SK-N-SH (cell line): Measurements from ENCODE around the gene EML3. TPM values are rescaled to one million over a fixed set of nuclear protein-coding genes. Genes with fewer than 3 reads are reported as not detected.

Experiments used
- CTCF ChIA-PET: fragments of 300-600, 350-600 bp; formaldehyde crosslinking; extraction: SDS; loops from one replicate; lab custom pipeline; 2021; lab: Yijun Ruan, JAX
- POLR2A ChIA-PET: fragments of 350-600 bp; sonication (Branson Sonifier 250); formaldehyde crosslinking; extraction: SDS; loops from one replicate; lab custom pipeline; 2020; ENCODE audit warnings: antibody characterized with exemption, inconsistent platforms; lab: Yijun Ruan, JAX
- DNase-seq: peaks from one replicate; pipeline ENCODE4 v3.0.0; 2012
- H2AFZ ChIP-seq: fragments of 200-600 bp; sonication (generic); 2 replicates; pipeline ENCODE4 v1.8.1; 2016; ENCODE audit warnings: antibody characterized with exemption, mild to moderate bottlenecking, low read depth
- H3F3A ChIP-seq: fragments of 200-600 bp; sonication (generic); replicated peaks from 2 replicates; pipeline ENCODE3; 2016; ENCODE audit warnings: antibody characterized with exemption, mild to moderate bottlenecking; ENCODE audit not compliant: insufficient read depth
- H3K27ac ChIP-seq, 2 experiments: fragments of 200-500 bp in 1 of 2; fragments of 200-600 bp in 1 of 2; sonication (Bioruptor generic) in 1 of 2; sonication (generic), shearing (Covaris generic) in 1 of 2; 2 replicates each; pipeline versions ENCODE4 v1.5.1 to v1.6.1; 2014 to 2016; ENCODE audit warnings: low read depth in 2 of 2, inconsistent platforms in 1 of 2, low read length in 1 of 2, mild to moderate bottlenecking in 1 of 2, mixed read lengths in 1 of 2
- H3K27me3 ChIP-seq: fragments of 200-600 bp; sonication (generic), shearing (Covaris generic); 2 replicates; pipeline ENCODE4 v1.6.1; 2016; ENCODE audit warnings: mixed run types; ENCODE audit not compliant: insufficient read depth
- H3K36me3 ChIP-seq, 2 experiments: fragments of 200-500 bp in 1 of 2; fragments of 200-600 bp in 1 of 2; sonication (Bioruptor generic) in 1 of 2; sonication (generic) in 1 of 2; replicated peaks in 1 of 2; 2 replicates each; pipeline versions ENCODE3 to v1.5.1; 2014 to 2016; ENCODE audit warnings: low read length in 1 of 2, mild to moderate bottlenecking in 1 of 2; ENCODE audit not compliant: insufficient read depth in 2 of 2, control insufficient read depth in 1 of 2
- H3K4me1 ChIP-seq, 2 experiments: fragments of 200-500 bp in 1 of 2; fragments of 200-600 bp in 1 of 2; sonication (Bioruptor generic) in 1 of 2; sonication (generic), shearing (Covaris generic) in 1 of 2; 2 replicates each; pipeline versions ENCODE4 v1.5.1 to v1.6.1; 2014 to 2016; ENCODE audit warnings: low read depth in 1 of 2, low read length in 1 of 2, mixed run types in 1 of 2; ENCODE audit not compliant: insufficient read depth in 2 of 2, control insufficient read depth in 1 of 2
- H3K4me2 ChIP-seq: fragments of 200-600 bp; sonication (generic), shearing (Covaris generic); 2 replicates; pipeline ENCODE4 v1.6.1; 2017; ENCODE audit warnings: mixed run types
- H3K4me3 ChIP-seq, 2 experiments: fragments of 200-500 bp in 1 of 2; fragments of 200-600 bp in 1 of 2; sonication (Bioruptor generic) in 1 of 2; sonication (generic), shearing (Covaris generic) in 1 of 2; 2 replicates each; pipeline versions ENCODE4 v1.5.1 to v1.8.1; 2014 to 2016; ENCODE audit warnings: low read depth in 2 of 2, inconsistent platforms in 1 of 2, low read length in 1 of 2, mild to moderate bottlenecking in 1 of 2, mixed read lengths in 1 of 2, moderate library complexity in 1 of 2
- H3K79me2 ChIP-seq: fragments of 200-600 bp; sonication (generic); 2 replicates; pipeline ENCODE4 v1.8.1; 2017; ENCODE audit warnings: mild to moderate bottlenecking; ENCODE audit not compliant: insufficient read depth
- H3K9ac ChIP-seq: fragments of 200-600 bp; sonication (generic); 2 replicates; pipeline ENCODE4 v1.6.1; 2017; ENCODE audit warnings: mixed run types
- H3K9me2 ChIP-seq: fragments of 200-600 bp; sonication (generic); 2 replicates; pipeline ENCODE4 v1.6.1; 2017; ENCODE audit warnings: mixed run types
- H3K9me3 ChIP-seq: fragments of 200-600 bp; sonication (generic); 2 replicates; pipeline ENCODE4 v1.6.1; 2017; ENCODE audit warnings: mixed run types, mild to moderate bottlenecking, moderate library complexity
- H4K20me1 ChIP-seq: fragments of 200-600 bp; sonication (generic); 2 replicates; pipeline ENCODE4 v1.6.1; 2017; ENCODE audit warnings: mild to moderate bottlenecking, mixed run types; ENCODE audit not compliant: insufficient read depth
- CHD2 ChIP-seq: fragments of 150-350 bp; IDR thresholded peaks from 2 replicates; pipeline ENCODE4 v1.6.1; 2018; ENCODE audit warnings: low read length; ENCODE audit not compliant: partially characterized antibody
- EZH2phosphoT487 ChIP-seq: fragments of 200-600 bp; sonication (generic); IDR thresholded peaks from 2 replicates; pipeline ENCODE4 v1.6.1; 2017; ENCODE audit warnings: low read depth, mixed run types, mild to moderate bottlenecking, antibody characterized with exemption, moderate library complexity, borderline replicate concordance
- FOXJ3 ChIP-seq: sonication (generic); formaldehyde crosslinking; IDR thresholded peaks from 2 replicates; pipeline ENCODE4 v1.5.1; 2020; ENCODE audit warnings: mild to moderate bottlenecking, missing genetic modification reagents
- FOXM1 ChIP-seq: IDR thresholded peaks from 2 replicates; pipeline ENCODE4 v1.4.0; 2012; ENCODE audit warnings: low read depth, mild to moderate bottlenecking
- GABPA ChIP-seq: IDR thresholded peaks from 2 replicates; pipeline ENCODE4 v1.4.0; 2012; ENCODE audit warnings: low read depth, mild to moderate bottlenecking
- GATA2 ChIP-seq: sonication (generic); formaldehyde crosslinking; IDR thresholded peaks from 2 replicates; pipeline ENCODE4 v1.5.0; 2020; ENCODE audit warnings: mild to moderate bottlenecking, missing genetic modification reagents
- JUND ChIP-seq: IDR thresholded peaks from 2 replicates; pipeline ENCODE4 v1.4.0; 2012
- NFIC ChIP-seq: IDR thresholded peaks from 2 replicates; pipeline ENCODE4 v1.4.0; 2012; ENCODE audit warnings: borderline replicate concordance
- POLR2AphosphoS5 ChIP-seq: IDR thresholded peaks from 2 replicates; pipeline ENCODE4 v1.6.1; 2012; ENCODE audit warnings: low read depth, low read length
- RAD21 ChIP-seq: IDR thresholded peaks from 2 replicates; pipeline ENCODE4 v1.6.1; 2012; ENCODE audit warnings: mild to moderate bottlenecking, low read length
- RCOR1 ChIP-seq: fragments of 150-350 bp; IDR thresholded peaks from 2 replicates; pipeline ENCODE4 v1.6.1; 2017; ENCODE audit warnings: antibody characterized with exemption, low read length
- SMC3 ChIP-seq: IDR thresholded peaks from 2 replicates; pipeline ENCODE4 v1.6.1; 2012; ENCODE audit warnings: low read depth, low read length, improper control_type of control experiment
- YY1 ChIP-seq: IDR thresholded peaks from 2 replicates; pipeline ENCODE4 v1.4.0; 2012; ENCODE audit warnings: low read depth, mild to moderate bottlenecking
- WGBS: methylation state at CpG from one replicate; pipeline ENCODE4 v1.1.6; 2017; ENCODE audit warnings: low lambda C conversion rate; 5-methylcytosine and 5-hydroxymethylcytosine counted together
- polyA plus RNA-seq, 3 experiments: library from polyadenylated mRNA; depleted of rRNA; stranded (reverse); fragments of >200 nt; gene quantifications; 2 replicates each; pipeline ENCODE4 v1.2.3, GENCODE V29; 2012
- TF ChIP-seq, protein P1 (sequence below): fragments of 150-350 bp; IDR thresholded peaks from 2 replicates; pipeline ENCODE4 v1.6.1; 2016; ENCODE audit warnings: mild to moderate bottlenecking, low read depth, low read length
- TF ChIP-seq, protein P2 (sequence below): IDR thresholded peaks from 2 replicates; pipeline ENCODE4 v1.4.0; 2012; ENCODE audit warnings: low read depth, borderline replicate concordance
- TF ChIP-seq, protein P3 (sequence below): IDR thresholded peaks from 2 replicates; pipeline ENCODE4 v1.6.1; 2012; ENCODE audit warnings: mild to moderate bottlenecking, low read depth, low read length, moderate library complexity
- TF ChIP-seq, protein P4 (sequence below): IDR thresholded peaks from 2 replicates; pipeline ENCODE4; 2012

The EML3 gene
- polyA plus RNA-seq, 1 of the 3 experiments (the other 2 are of a cell fraction): 43.0 TPM

DNA sequence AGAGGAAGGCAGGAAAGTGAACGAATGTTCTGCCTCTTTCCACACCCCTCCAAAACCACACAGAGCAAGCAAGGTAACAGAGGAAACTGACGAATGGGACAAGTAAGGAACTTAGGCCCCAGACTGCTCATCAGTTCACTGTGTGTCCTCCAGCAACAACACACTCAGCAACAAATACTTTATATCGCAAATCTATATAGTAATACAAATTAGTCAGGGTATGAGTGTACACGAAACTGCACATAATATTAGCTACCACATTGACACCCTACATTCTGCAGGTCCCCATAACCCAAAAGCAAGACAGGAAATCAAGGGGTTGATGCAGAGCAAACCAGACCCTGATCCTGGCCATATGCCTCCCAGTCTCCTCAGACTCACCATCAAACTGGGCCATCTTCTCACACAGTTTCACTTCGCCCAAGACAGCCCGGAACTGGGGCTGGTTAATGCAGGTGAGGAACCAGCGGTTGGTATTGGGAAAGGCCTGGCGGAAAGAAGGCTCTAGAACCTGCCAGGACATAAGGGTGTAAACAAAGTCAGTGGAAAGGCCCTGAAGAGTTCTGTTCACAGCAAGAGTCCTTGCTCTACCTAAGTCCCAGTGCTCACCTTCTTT lies 45.4 kb downstream of the EML3 start (continued):
- TF ChIP-seq, protein P1, sequence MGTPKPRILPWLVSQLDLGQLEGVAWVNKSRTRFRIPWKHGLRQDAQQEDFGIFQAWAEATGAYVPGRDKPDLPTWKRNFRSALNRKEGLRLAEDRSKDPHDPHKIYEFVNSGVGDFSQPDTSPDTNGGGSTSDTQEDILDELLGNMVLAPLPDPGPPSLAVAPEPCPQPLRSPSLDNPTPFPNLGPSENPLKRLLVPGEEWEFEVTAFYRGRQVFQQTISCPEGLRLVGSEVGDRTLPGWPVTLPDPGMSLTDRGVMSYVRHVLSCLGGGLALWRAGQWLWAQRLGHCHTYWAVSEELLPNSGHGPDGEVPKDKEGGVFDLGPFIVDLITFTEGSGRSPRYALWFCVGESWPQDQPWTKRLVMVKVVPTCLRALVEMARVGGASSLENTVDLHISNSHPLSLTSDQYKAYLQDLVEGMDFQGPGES: no peak
- TF ChIP-seq YY1 (no peak), EZH2phosphoT487 (no peak), FOXM1 (no peak), FOXJ3 (CRISPR knock-in tag) (no peak)

DNA sequence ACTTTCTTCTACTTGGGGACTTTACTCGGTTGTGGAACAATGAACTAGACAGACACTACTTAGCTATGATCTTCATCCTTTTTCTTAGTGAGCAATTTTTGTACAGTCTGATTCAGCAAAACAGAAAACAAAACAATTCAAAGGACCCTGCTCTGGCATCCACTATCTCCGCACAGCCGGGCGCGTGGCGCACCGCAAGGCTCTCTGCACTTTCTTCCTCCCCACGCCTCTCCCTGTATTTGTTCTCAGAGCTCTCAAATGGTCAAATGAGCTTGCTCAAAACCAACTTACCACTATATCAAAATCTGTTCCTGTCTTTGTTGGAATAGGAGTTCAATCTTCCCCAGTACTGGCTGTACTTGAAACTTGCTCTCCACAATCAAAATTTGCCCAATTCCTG lies 46.3 kb downstream of the EML3 start:
- no peak overlapping the region for H3K4me2 ChIP-seq
- H3K9me2 ChIP-seq: no peaks in the 10 kb centered on the region
- 97% methylated on average over 8 of the region's 8 CpGs for WGBS
- H3K4me3 ChIP-seq: no peak overlapping the region
- H3K79me2 ChIP-seq: peaks cover 87% of the 10 kb centered on the region
- no peaks in the 10 kb centered on the region for H3K27me3 ChIP-seq
- POLR2A ChIA-PET: interaction anchor here (1.1 to 1.6 kb wide), 2 partner anchors 8 to 117 kb away, joined by 4 to 5 read pairs; partner anchors contain the start of gene EEF1G
- TF ChIP-seq FOXJ3 (CRISPR knock-in tag) (no peak), GATA2 (no peak), EZH2phosphoT487 (no peak), POLR2AphosphoS5 (no peak)
- TF ChIP-seq, protein P2, sequence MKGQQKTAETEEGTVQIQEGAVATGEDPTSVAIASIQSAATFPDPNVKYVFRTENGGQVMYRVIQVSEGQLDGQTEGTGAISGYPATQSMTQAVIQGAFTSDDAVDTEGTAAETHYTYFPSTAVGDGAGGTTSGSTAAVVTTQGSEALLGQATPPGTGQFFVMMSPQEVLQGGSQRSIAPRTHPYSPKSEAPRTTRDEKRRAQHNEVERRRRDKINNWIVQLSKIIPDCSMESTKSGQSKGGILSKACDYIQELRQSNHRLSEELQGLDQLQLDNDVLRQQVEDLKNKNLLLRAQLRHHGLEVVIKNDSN: no peak
- peak overlapping the region in 1 of 2 experiments; percentile 15; a peak in 2 of 4 replicates for H3K27ac ChIP-seq
- H3K9me3 ChIP-seq: no peaks in the 10 kb centered on the region
- H3K36me3 ChIP-seq: peaks cover 63 to 71% of the 10 kb centered on the region in 2 experiments
- no peak overlapping the region for H3K9ac ChIP-seq
- DNase-seq: no peak
- no peak overlapping the region for H2AFZ ChIP-seq
- H3F3A ChIP-seq: peaks cover 65% of the 10 kb centered on the region
- CTCF ChIA-PET: interaction anchor here (1.2 to 3.5 kb wide), 4 partner anchors 23 to 185 kb away, joined by 3 to 14 read pairs (median 6); no protein-coding TSS in a partner anchor
- H3K4me1 ChIP-seq: peaks cover 3 to 4% of the 10 kb centered on the region in 2 experiments; a peak in 2 of 4 replicates
- H4K20me1 ChIP-seq: peaks cover 57% of the 10 kb centered on the region

DNA sequence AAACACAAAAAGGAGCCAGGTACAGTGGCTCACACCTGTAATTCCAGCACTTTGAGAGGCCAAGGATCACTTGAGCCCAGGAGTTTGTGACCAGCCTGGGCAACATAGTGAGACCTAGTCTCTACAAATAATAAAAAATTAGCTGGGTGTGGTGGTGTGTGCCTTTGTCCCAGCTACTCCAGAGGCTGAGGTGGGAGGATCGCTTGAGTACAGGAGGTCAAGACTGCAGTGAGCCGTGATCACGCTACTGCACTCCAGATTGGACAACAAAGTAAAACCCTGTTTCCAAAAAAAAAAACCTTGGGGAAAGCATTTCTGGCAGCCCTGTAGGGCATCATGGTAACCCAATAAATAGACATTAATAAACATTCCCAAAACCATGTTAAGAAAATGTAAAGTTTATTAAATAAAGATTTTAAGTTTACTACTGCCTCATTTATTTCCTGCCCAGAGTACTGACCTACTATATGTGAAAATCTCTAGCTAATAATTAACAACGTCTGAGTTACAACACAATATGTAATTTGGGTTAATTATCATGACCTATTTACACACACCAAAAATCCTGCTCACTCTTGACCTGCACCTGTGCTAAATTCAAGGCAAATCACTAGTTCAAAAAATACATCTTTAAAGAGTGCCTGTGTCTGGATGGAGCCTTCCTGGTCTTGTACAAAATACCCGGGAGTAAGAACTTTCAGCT lies 47.3 kb downstream of the EML3 start:
- H3K27ac ChIP-seq: peak overlapping the region in 1 of 2 experiments; percentile 15; a peak in 1 of 4 replicates
- DNase-seq: no peak
- WGBS: 86% methylated on average over 5 of the region's 5 CpGs
- no peak overlapping the region for H3K4me3 ChIP-seq
- no peaks in the 10 kb centered on the region for H3K9me3 ChIP-seq
- H4K20me1 ChIP-seq: peaks cover 55% of the 10 kb centered on the region
- CTCF ChIA-PET: interaction anchor here (1.2 to 3.5 kb wide), 4 partner anchors 7 to 184 kb away, joined by 3 to 14 read pairs (median 6); no protein-coding TSS in a partner anchor
- no peaks in the 10 kb centered on the region for H3K9me2 ChIP-seq
- H3K4me1 ChIP-seq: peaks cover 2 to 8% of the 10 kb centered on the region in 2 experiments; a peak in 2 of 4 replicates
- H3K36me3 ChIP-seq: peaks cover 54 to 66% of the 10 kb centered on the region in 2 experiments
- H3K4me2 ChIP-seq: no peak overlapping the region
- H3K27me3 ChIP-seq: no peaks in the 10 kb centered on the region
- H2AFZ ChIP-seq: no peak overlapping the region
- H3K9ac ChIP-seq: no peak overlapping the region
- H3K79me2 ChIP-seq: peaks cover 78% of the 10 kb centered on the region
- POLR2A ChIA-PET: interaction anchor here (1.1 to 1.6 kb wide), 2 partner anchors 9 to 116 kb away, joined by 4 to 5 read pairs; partner anchors contain the start of gene EEF1G
- peaks cover 73% of the 10 kb centered on the region for H3F3A ChIP-seq
- TF ChIP-seq EZH2phosphoT487 (no peak), RCOR1 (no peak), CHD2 (no peak), RAD21 (no peak), FOXM1 (no peak), GATA2 (no peak), POLR2AphosphoS5 (no peak), GABPA (no peak), JUND (no peak), NFIC (no peak), SMC3 (no peak)
- TF ChIP-seq, protein P3, sequence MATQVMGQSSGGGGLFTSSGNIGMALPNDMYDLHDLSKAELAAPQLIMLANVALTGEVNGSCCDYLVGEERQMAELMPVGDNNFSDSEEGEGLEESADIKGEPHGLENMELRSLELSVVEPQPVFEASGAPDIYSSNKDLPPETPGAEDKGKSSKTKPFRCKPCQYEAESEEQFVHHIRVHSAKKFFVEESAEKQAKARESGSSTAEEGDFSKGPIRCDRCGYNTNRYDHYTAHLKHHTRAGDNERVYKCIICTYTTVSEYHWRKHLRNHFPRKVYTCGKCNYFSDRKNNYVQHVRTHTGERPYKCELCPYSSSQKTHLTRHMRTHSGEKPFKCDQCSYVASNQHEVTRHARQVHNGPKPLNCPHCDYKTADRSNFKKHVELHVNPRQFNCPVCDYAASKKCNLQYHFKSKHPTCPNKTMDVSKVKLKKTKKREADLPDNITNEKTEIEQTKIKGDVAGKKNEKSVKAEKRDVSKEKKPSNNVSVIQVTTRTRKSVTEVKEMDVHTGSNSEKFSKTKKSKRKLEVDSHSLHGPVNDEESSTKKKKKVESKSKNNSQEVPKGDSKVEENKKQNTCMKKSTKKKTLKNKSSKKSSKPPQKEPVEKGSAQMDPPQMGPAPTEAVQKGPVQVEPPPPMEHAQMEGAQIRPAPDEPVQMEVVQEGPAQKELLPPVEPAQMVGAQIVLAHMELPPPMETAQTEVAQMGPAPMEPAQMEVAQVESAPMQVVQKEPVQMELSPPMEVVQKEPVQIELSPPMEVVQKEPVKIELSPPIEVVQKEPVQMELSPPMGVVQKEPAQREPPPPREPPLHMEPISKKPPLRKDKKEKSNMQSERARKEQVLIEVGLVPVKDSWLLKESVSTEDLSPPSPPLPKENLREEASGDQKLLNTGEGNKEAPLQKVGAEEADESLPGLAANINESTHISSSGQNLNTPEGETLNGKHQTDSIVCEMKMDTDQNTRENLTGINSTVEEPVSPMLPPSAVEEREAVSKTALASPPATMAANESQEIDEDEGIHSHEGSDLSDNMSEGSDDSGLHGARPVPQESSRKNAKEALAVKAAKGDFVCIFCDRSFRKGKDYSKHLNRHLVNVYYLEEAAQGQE: no peak
- TF ChIP-seq, protein P4, sequence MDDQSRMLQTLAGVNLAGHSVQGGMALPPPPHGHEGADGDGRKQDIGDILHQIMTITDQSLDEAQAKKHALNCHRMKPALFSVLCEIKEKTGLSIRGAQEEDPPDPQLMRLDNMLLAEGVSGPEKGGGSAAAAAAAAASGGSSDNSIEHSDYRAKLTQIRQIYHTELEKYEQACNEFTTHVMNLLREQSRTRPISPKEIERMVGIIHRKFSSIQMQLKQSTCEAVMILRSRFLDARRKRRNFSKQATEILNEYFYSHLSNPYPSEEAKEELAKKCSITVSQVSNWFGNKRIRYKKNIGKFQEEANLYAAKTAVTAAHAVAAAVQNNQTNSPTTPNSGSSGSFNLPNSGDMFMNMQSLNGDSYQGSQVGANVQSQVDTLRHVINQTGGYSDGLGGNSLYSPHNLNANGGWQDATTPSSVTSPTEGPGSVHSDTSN: no peak
